T-helper 9 cell (primary cell): ENCODE measurements around the gene TTC16.
A peak's percentile ranks its signal among the peaks of the same experiment; 100 is the strongest.
"Not testable (repeated sequence)": the region's sequence is repeated elsewhere in the genome, so short reads cannot be mapped to it uniquely, and the experiment has no call there.

Experiments used
- DNase-seq: peaks from one replicate; pipeline ENCODE4 v3.0.0-alpha.2; 2020

Gene TTC16

DNA sequence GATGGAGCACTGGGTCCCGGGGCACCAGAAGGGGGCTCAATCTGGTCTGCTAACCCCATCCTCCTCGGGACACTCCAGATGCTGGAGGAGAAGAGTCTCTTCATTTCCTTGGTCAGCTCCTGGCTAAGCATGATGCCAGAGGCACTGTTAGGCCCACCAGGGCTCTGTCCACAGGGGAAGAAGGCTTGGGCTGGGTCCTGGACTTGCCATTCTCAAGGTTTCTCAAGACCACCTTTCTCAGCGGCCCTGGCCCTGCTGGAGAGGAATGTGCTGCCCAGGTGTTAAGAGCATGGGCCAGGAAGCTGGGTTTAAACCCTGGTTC, 54.7 kb downstream of the TTC16 start:
- no peak for DNase-seq

DNA sequence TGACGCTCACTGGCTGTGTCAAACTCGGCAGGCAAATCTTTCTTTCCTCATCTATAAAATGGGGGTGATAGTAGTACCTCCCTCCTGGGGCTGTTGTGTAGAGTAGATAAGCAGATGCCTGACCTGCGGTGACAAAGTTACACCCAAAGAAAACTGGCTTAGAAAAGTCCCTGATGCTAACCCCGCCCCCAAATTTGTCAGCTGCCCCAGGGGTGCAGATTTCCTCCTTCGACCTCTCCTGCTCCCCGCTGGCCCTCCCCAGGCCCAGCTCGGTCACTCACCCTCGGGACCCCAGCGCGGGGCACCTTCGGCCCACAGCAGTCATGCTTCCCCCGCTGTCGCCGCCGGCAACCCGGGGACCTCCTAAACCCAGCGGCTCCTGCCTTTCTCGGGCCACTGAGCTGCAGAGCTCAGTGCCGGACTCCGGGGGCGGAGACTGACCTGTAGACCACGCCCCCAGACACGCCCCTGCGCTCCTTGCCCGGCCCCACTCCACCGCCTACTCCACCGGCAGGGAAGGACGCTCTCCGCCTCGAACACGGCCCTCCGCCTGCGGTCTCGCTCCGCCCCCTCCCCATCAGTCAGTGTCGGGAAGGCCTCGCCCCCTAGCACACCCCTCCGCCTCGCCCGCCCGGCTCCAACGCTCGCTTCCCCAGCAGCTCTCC, 55.2 kb downstream of the TTC16 start:
- peak; percentile 90 for DNase-seq

DNA sequence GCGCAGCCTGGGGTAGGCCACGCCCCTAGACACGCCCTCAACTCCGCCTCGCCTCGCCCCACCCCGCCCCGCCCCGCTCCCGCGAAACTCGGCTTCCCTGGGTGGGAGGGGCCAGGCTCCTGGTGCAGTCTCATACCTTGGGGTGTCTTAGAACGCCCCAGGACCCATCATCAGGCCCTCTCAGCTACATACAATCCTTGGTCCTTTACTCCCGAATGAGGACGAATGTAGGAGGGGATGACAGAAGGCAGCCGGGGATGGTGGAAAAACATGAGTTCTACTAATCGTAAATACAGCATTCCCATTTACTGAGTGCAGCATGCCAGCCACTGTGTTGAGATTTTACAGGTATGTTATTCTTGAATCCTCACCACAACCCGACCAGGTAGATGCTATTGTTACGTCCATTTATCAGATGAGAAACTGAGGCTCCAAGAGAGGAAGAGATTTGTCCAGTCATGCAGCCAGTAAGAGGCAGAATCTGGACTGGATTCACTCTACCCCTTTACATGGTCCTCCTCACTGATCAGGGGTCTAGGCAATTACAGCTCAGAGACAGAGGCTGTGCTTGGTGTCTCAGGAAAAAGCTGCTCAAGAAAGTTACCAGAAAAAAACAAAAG, 55.8 kb downstream of the TTC16 start:
- DNase-seq = no peak

DNA sequence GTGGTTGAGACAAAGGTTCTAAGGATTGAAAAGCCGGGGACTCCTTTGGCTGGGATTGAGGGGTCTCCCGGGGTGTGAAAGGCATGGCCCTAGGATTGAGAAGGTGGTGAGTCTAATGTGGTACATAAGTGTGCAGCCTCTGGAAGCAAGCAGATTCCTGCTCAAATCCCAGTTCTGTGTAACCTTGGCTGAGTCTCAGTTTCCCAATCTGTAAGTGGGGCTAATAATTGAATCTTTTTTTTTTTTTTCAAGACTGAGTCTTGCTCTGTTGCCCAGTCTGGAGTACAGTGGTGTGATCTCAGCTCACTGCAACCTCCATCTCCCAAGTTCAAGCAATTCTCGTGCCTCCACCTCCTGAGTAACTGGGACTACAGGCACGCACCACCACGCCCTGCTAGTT, 56.7 kb downstream of the TTC16 start:
- DNase-seq = no peak

DNA sequence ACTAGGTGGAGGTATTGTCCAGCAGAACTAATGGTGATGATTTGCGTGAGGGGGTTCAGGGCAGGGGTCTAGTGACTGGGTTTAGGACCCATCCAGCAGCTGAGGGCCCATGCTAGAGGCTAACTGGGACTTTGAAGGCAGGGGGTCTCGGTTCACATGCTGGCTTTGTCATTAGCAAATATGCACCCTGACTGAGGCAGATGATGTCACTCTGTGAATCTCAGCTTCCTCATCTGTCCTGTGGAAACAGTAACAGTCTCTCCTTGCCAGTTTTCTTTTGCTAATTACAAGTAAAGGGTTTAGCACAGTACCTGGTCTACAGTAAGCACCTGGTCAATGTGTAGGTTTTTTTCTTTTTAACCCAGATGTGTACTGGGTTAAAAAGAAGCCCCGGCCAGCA, 57.4 kb downstream of the TTC16 start:
- DNase-seq = no peak

DNA sequence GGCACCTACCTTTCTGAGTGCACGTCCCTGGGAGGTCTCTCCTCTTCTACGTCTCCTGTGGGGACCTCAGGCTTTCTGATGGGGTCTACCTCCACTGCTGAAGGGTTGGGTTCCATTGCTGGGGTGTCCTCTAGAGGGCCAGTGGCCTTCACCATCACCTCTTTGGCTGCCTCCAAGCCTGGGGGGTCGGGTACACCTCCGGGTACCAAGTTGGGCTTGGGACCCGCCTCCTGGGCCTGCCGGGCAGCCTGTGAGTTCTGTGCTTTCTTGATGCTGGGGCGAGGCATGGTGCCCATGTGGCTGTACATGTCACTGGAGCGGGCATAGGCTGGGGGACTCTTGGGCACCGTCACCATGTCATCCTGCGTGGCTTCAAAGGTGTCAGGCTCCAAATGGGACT, 58.1 kb downstream of the TTC16 start:
- no peak for DNase-seq

DNA sequence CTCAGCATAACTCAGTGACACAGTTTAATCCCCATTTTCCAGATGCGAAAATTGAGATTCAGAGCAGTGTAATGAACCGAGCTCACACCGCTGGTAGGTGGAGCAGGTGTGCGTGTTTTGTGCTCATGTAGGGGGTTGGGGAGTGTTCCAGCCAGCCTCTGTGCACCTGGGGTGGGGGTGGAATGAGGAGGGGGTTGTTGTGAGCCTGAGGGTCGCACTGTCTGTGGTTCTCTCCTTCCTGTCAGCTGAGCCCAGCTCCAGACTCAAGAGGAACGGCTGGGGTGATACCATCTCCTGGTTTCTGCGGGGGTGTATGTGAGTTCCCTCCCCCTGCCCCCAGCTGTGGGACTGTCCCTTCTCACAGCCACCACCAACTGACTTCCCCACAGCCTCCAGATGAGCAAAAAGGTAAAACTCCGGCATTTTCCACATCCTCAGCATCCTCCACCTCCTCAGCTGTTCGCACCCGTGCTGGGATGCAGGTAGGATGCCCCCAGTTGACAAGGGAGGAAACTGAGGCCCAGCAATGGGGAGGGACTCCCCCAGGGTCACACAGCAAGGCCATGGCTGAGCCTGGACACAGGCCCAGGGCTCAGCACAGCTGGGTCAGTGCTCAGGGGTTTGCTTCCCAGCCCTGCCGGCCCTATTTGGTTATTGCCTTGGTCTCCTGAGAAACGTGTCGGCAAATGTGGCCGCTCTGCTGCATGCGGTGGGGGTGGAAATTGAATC, 60.5 kb downstream of the TTC16 start:
- peak; percentile 61 for DNase-seq

DNA sequence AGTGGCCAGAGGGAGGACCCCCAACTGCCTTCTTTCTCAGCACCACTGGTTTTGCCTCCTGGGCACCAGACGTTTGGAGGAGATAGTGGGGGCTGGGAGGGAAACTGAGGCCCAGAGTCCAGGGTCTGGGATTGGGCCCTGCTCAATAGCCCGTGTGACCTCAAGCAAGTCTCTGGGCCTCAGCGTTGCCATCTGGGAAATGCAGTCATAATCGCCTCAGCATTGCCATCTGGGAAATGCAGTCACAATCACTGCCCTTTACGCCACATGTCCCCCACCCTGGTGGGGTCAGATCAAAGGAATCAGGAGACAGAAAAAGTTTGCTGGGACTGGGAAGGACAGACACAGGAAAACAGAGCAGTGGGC, 61.0 kb downstream of the TTC16 start:
- DNase-seq = no peak

DNA sequence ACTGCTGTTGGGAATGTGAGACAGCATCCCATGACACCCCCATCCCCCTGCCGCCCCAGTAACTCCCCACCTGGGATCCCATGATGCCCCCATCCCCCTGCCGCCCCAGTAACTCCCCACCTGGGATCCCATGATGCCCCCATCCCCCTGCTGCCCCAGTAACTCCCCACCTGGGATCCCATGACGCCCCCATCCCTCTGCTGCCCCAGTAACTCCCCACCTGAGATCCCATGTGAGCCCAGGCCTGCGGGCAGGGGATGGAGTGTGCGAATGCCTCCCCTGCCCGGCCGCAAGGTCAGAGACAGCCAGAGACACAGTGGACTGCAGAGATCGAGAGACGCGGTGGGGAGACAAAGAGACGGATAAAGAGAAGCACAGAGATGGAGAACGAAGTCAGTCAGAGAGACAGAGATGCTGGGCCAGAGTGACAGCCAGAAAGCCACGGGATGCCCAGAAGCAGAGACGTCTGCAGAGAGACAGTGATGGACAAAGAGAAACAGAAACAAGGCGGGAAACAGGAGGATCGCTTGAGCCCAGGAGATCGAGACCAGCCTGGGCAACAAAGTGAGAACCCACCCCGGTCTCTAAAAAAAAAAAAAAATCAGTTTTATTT, 61.6 kb downstream of the TTC16 start:
- DNase-seq = no peak

DNA sequence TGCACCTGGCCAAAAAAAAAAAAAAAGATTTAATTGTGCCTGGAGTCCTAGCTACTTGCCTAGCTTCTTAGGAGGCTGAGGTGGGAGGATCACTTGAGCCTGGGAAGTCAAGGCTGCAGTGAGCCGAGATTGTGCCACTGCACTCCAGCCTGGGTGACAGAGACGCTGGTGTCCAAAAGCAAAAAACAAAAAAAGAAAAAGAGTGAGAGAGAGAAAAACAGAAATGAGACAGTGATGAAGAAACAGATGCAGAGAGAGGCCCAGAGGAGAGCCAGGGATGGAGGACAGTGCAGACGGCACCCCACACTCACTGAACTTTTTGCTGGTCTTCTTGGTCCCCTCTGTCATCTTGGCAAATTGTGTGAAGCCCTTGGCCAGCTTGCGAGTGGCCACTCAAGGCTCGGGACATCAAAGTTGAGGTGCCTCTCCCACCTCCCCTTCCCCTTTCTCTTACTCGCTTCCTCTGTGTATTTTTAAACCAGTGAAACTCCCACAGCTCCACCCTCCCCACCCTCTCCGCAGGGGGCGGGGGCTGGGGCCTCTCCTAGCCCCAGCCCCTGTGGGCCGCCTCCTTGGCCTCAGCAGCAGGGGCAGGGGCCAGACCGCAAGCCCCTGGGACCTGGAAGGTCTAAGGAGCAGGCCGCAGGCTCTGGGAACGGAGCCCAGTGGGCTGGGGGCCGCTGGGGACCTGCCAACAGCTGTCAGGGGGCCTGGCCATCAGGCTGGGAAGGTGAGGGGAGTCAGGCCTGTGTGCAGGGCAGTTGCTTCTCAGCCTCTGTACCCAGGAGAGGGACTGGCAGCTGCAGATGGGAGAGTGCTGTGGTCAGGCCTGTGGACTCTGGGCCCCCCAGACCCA, 62.6 kb downstream of the TTC16 start, which contains the start of gene SH2D3C:
Gene SH2D3C, minus strand, starts transcription at position 387 of the 856 bp plus-strand sequence. Its CDS starts 39 bp downstream, at position 348.
- DNase-seq = peak; percentile 28

DNA sequence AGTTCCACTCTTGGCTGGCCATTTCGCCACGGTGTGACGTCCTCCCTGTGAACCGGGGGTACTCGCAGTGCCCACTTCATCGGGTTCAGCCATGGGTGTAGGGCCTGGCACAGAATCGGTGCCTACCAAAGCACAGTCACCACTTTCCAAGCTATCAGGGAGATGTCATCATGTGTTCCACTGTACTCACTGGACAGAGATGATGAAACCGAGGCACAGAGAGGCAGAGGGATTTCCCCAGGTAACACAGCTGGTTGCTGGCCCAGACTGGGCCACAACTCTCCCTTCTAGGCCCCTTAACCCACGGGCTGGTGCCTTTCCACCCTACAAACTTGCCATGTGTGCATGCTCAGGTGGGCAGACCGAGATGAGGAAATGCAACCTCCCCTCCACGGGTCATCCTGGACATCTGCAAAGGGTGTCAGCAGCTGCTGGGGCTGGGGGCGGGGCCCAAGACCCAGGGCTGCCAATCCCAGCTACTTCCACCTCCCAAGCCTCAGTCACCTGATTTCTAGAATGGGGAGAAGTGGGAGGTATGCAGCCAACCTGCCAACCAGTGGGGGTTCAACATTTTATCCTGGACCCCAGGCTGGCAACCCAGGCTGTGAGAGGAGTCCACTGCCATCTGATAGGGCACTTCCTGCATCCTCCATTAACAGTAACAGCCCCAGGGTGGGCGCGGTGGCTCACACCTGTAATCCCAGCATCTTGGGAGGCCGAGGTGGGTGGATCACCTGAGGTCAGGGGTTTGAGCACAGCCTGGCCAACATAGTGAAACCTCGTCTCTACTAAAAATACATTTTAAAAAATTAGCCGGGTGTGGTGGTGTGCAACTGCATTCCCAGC, 63.5 kb downstream of the TTC16 start:
- DNase-seq = peak; percentile 31

DNA sequence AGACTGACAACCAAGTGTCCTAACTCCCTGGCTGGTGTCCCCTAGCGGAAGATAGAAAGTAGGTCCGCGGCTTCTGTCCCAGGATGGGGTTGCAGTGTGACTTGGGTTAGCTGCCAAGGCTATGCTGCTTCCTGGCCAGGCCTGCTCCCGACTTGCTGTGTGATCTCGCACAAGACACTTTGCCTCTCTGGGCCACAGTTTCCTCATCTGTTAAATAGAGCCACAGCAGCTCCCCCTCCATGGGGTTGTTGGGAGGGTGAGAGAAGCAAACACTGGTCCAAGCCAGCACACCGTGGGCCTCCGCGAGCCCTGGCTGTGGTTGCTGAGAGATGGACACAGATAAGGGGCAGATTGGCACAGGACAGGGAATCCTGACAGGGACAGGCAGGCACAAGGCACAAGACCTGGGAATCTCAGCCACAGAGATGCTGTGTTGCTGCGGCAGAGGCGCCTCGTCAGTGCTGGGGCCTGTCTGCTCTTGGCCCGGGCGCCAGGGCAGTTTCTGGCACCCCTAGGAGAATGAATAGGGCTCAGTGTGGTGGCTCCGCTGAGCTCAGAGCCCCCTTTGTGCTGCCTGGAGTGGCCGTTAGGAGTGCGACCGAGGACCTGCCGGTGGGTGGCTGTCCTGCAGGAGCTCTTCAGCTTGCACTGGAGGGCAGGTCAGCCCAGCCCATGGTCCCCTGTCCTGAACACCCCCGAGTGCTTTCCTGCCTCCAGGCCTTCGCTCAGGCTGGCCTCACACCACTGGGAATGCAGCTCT, 64.4 kb downstream of the TTC16 start:
- no peak for DNase-seq

DNA sequence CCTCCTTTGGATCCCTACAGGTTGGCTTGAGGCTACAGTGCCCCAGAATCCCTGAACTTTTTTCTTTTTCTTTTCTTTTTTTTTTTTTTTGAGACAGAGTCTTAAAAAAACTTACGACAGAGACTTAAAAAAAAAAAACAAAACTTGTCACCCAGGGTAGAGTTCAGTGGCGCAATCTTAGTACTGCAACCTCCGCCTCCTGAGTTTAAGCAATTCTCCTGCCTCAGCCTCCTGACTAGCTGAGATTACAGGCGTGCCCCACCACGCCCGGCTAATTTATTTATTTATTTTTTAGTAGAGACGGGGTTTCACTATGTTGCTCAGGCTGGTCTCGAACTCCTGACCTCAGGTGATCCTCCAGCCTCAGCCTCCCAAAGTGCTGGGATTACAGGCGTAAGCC, 65.0 kb downstream of the TTC16 start:
- DNase-seq = not testable (repeated sequence)
